Large intestine (tissue), 3 donors: ENCODE results near the gene BLOC1S1. TPM values are rescaled to one million over a fixed set of nuclear protein-coding genes. Genes with fewer than 3 reads are reported as not detected.

Experiments used
- DNase-seq, 2 donors: peaks; one replicate each; pipeline versions ENCODE4 v3.0.0 to v3.0.0-alpha.2; 2013
- H3K27ac ChIP-seq: one replicate; pipeline ENCODE4 v1.5.1; 2013; ENCODE audit warnings: low read length
- H3K27me3 ChIP-seq: 2 replicates; pipeline ENCODE4 v1.6.1; 2013; ENCODE audit warnings: low read length; ENCODE audit not compliant: control insufficient read depth, insufficient read depth
- H3K36me3 ChIP-seq: 2 replicates; pipeline ENCODE4 v1.6.1; 2013; ENCODE audit warnings: low read length; ENCODE audit not compliant: control insufficient read depth, insufficient read depth
- H3K4me1 ChIP-seq: one replicate; pipeline ENCODE4 v1.6.1; 2013; ENCODE audit warnings: low read length; ENCODE audit not compliant: control insufficient read depth, insufficient read depth
- H3K4me3 ChIP-seq: one replicate; pipeline ENCODE4 v1.5.1; 2013; ENCODE audit warnings: low read length
- H3K9me3 ChIP-seq: one replicate; pipeline ENCODE4 v1.6.1; 2013; ENCODE audit warnings: mild to moderate bottlenecking, low read depth, low read length, moderate library complexity; ENCODE audit not compliant: control insufficient read depth
- WGBS: methylation state at CpG from one replicate; pipeline ENCODE4 v1.1.5; 2013; ENCODE audit warnings: low lambda C conversion rate; ENCODE audit not compliant: insufficient coverage; 5-methylcytosine and 5-hydroxymethylcytosine counted together
- polyA plus RNA-seq: library from polyadenylated mRNA; unstranded; fragments of 120-200 nt; gene quantifications from one replicate; pipeline ENCODE4 v1.2.1, GENCODE V29; 2013

Gene BLOC1S1
- polyA plus RNA-seq, 1 donor = 144 TPM

DNA sequence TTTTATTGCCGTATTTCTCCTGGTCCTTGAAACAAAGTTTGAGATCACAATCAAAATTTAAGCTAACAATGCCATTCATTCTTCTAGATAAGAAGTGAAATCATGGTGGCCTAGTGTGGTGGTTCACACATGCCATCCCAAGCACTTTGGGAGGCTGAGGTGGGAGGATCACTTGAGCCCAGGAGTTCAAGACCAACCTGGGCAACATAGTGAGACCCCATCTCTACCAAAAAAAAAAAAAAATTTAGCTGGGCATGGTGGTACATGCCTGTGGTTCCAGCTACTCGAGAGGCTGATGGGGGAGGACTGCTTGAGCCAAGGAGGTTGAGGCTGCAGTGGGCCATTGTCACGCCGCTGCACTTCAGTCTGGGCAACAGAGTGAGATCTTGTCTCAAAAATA is 51.3 kb downstream of the BLOC1S1 start:
- no peak for DNase-seq
- no peaks in the 10 kb centered on the region for H3K27me3 ChIP-seq
- H3K4me3 ChIP-seq = no peak overlapping the region
- H3K4me1 ChIP-seq = no peaks in the 10 kb centered on the region
- 60% methylated on average over 1 of the region's 4 CpGs for WGBS
- H3K27ac ChIP-seq = no peak overlapping the region
- H3K9me3 ChIP-seq = no peaks in the 10 kb centered on the region
- H3K36me3 ChIP-seq = peaks cover 41% of the 10 kb centered on the region

Other genes with a start within 250 kb of the BLOC1S1 start
- gene OR6C70, start 245.9 kb upstream of the BLOC1S1 start, polyA plus RNA-seq = not detected
- gene OR6C68, start 223.7 kb upstream of the BLOC1S1 start, polyA plus RNA-seq = not detected
- not detected for gene OR6C4, start 166.4 kb upstream of the BLOC1S1 start, polyA plus RNA-seq
- gene OR2AP1, start 143.6 kb upstream of the BLOC1S1 start, polyA plus RNA-seq = not detected
- not detected for gene OR10P1, start 79.2 kb upstream of the BLOC1S1 start, polyA plus RNA-seq
- 29.6 TPM for gene ITGA7, start 8.1 kb upstream of the BLOC1S1 start, polyA plus RNA-seq
- gene RDH5, start 4.3 kb downstream of the BLOC1S1 start, polyA plus RNA-seq = 56.7 TPM
- gene CD63, start 13.0 kb downstream of the BLOC1S1 start, polyA plus RNA-seq = 955 TPM
- gene GDF11, start 27.1 kb downstream of the BLOC1S1 start, polyA plus RNA-seq = 4.2 TPM
- gene SARNP, start 101.7 kb downstream of the BLOC1S1 start, polyA plus RNA-seq = 71.4 TPM
- gene ORMDL2, start 102.0 kb downstream of the BLOC1S1 start, polyA plus RNA-seq = 31.4 TPM
- 28.9 TPM for gene DNAJC14, start 113.5 kb downstream of the BLOC1S1 start, polyA plus RNA-seq
- 2.5 TPM for gene MMP19, start 126.9 kb downstream of the BLOC1S1 start, polyA plus RNA-seq
- 30.6 TPM for gene PYM1, start 211.8 kb downstream of the BLOC1S1 start, polyA plus RNA-seq
- 17.4 TPM for gene DGKA, start 215.1 kb downstream of the BLOC1S1 start, polyA plus RNA-seq
- gene PMEL, start 250.0 kb downstream of the BLOC1S1 start, polyA plus RNA-seq = 5.7 TPM